Psoas muscle (tissue), 8 donors: ENCODE results near the gene ABCC2. TPM values are rescaled to one million over a fixed set of nuclear protein-coding genes. Genes with fewer than 3 reads are reported as not detected.

Experiments used
- ATAC-seq, 4 donors: fragments of 200-7000 bp; cut with Tn5 transposase; one replicate each; pipeline ENCODE4 v1.9.1; 2020; ENCODE audit warnings: moderate library complexity in 3 of 4, mild to moderate bottlenecking in 2 of 4
- DNase-seq, 2 donors: peaks; one replicate each; pipeline ENCODE4 v3.0.0-alpha.2; 2020
- H3K27ac ChIP-seq: fragments of 200-600 bp; one replicate; pipeline ENCODE4 v1.8.0; 2022
- H3K27me3 ChIP-seq, 3 donors: fragments of 200-600 bp in 1 of 3; one replicate each; pipeline versions ENCODE4 v1.6.1 to v1.8.0; 2013 to 2022; ENCODE audit warnings: low read length in 2 of 3, mild to moderate bottlenecking in 2 of 3, moderate library complexity in 1 of 3; ENCODE audit not compliant: insufficient read depth in 3 of 3
- H3K36me3 ChIP-seq, 2 donors: fragments of 200-600 bp in 1 of 2; one replicate each; pipeline versions ENCODE4 v1.6.1 to v1.8.0; 2013 to 2022; ENCODE audit warnings: low read depth in 1 of 2, mild to moderate bottlenecking in 1 of 2, moderate library complexity in 1 of 2; ENCODE audit not compliant: insufficient read depth in 1 of 2
- H3K4me1 ChIP-seq: fragments of 200-600 bp; one replicate; pipeline ENCODE4 v1.8.0; 2022
- H3K4me3 ChIP-seq: fragments of 200-600 bp; one replicate; pipeline ENCODE4 v1.8.0; 2022; ENCODE audit warnings: mild to moderate bottlenecking
- H3K9me3 ChIP-seq: fragments of 200-600 bp; one replicate; pipeline ENCODE4 v1.8.0; 2022
- WGBS, 3 donors: extraction: QIAGEN DNeasy Blood & Tissue Kit; methylation state at CpG; one replicate each; pipeline versions ENCODE4 v1.1.6 to v1.1.7; 2013; 5-methylcytosine and 5-hydroxymethylcytosine counted together
- intact Hi-C, 2 donors: fragments of 100-400 bp; cut with DNase I; formaldehyde crosslinking; loops; one replicate each; pipeline versions ENCODE4 v1.11.0 to v1.14.2; 2022
- polyA plus RNA-seq, 3 donors: library from polyadenylated mRNA; stranded (reverse); fragments of 200-250 nt; gene quantifications; one replicate each; pipeline ENCODE4 v1.2.3, GENCODE V29; 2013
- total RNA-seq, 4 donors: library from RNA; stranded (reverse); fragmentation: NEBNext Ultra II Directional in 2 of 4; extraction: Animal tissue kit (Norgen Biotek cat#: 25700) in 2 of 4; gene quantifications; one replicate each; pipeline versions ENCODE4 v1.2.1 to v1.2.4, GENCODE V29; 2021 to 2023
- TF ChIP-seq, protein P1 (sequence below): fragments of 200-600 bp; IDR thresholded peaks from one replicate; pipeline ENCODE4 v1.8.0; 2022; ENCODE audit warnings: antibody characterized with exemption
- donor health status: healthy with polysubstance abuse.
- donor health status: DM: no; HTN: no; CAD: no; lungs with moderate emphysema.
- donor health status: Bipolar disorder and iron deficiency.
- donor health status: healthy.
- donor health status: DM: yes; HTN: yes; CAD: no.
- donor health status: DM: no; HTN: no; CAD: no.
- donor health status: DM: no; HTN: no; CAD: no.
- donor health status: DM: yes; HTN: yes; CAD: no.

The ABCC2 gene
- total and polyA plus RNA-seq, 7 donors: 0.23 to 2.3 (median 0.64) TPM

GRCh38 chr10:99815621-99816020 is 33.2 kb downstream of the ABCC2 start:
- Histone ChIP-seq H3K9me3 (no peaks in the 10 kb centered on the region), H3K27ac (no peak overlapping the region), H3K27me3 (no peaks in the 10 kb centered on the region), H3K4me1 (no peaks in the 10 kb centered on the region), H3K4me3 (no peak overlapping the region), H3K36me3 (peaks cover 0 to 36% of the 10 kb centered on the region in 2 donors)
- whole genome bisulfite sequencing, 3 donors: 76 to 92% (median 90%) methylated on average over 2 of the region's 2 CpGs
- no peak for ATAC-seq
- TF ChIP-seq, protein P1, sequence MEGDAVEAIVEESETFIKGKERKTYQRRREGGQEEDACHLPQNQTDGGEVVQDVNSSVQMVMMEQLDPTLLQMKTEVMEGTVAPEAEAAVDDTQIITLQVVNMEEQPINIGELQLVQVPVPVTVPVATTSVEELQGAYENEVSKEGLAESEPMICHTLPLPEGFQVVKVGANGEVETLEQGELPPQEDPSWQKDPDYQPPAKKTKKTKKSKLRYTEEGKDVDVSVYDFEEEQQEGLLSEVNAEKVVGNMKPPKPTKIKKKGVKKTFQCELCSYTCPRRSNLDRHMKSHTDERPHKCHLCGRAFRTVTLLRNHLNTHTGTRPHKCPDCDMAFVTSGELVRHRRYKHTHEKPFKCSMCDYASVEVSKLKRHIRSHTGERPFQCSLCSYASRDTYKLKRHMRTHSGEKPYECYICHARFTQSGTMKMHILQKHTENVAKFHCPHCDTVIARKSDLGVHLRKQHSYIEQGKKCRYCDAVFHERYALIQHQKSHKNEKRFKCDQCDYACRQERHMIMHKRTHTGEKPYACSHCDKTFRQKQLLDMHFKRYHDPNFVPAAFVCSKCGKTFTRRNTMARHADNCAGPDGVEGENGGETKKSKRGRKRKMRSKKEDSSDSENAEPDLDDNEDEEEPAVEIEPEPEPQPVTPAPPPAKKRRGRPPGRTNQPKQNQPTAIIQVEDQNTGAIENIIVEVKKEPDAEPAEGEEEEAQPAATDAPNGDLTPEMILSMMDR: no peak
- DNase-seq: no peak
- intact Hi-C loops: no loop called here

DNA sequence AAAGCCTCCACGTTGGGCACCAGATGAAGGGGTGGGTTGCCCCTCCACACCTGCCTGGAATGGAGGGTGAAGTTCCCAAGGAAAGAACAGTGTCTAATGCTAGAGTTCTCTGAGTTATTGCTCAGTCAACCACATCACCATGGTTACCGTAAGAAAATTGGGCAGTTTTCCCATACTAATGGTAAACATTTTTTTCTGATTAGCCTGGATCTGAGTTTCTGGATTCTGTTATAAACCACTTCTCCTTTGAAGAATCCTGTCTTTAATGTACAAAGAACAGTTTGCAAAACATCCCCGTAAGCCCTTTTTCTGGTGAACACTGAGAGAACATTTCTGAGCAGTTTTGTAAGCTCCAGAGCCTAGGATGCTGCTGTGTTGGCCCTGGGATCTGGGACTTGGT is 45.5 kb downstream of the ABCC2 start:
- H3K4me1 ChIP-seq: no peaks in the 10 kb centered on the region
- H3K9me3 ChIP-seq: no peaks in the 10 kb centered on the region
- intact Hi-C loops: no loop called here
- DNase-seq (no peak), ATAC-seq (no peak)
- WGBS, 3 donors: 92 to 95% (median 94%) methylated on average over 3 of the region's 3 CpGs
- TF ChIP-seq, protein P1: no peak
- H3K4me3 ChIP-seq: no peak overlapping the region
- peaks cover 0 to 35% of the 10 kb centered on the region in 2 donors for H3K36me3 ChIP-seq
- no peak overlapping the region for H3K27ac ChIP-seq
- no peaks in the 10 kb centered on the region for H3K27me3 ChIP-seq

DNA sequence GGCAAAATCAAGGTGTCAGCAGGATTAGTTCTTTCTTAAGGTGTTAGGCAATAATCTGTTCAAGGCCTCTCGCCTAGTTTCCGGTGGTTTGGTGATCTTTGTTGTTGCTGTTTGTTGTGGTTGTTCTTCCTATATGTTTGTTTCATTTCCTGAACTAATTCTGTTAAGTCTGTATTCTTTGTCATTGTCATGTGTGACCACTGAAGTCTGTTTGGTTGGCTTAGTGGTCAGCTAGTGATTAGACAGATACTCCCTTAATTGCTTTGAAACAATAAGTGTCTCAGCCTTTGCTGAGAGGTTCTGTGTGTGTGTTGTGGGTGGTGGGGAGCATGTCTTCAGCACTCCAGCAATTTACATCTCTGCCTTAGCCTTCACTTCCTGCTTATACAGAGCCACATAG is 46.0 kb downstream of the ABCC2 start:
- 89 to 91% (median 90%) methylated on average over 2 of the region's 2 CpGs for WGBS, 3 donors
- intact Hi-C loops: no loop called here

DNA sequence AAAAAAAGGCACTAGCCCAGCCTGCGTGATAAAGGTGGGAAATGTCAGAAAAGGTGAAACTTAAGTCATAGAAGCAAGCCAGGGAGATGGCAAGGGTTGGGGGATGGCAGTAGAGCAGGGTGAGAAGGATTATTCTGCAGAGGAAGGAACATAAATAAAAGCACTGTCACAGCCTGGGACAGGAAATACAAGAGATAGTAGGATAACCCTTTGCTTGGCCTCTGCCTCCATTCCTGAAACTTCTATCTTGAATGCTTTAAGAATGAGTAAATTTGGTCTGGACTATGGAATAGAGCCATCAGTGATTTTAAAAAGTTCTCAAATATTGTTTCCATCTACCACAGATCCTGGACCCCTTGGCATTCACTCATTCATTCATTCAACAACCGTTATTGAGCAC is 50.0 kb downstream of the ABCC2 start:
- H3K4me3 ChIP-seq: no peak overlapping the region
- TF ChIP-seq, protein P1: no peak
- 81 to 92% (median 89%) methylated on average over 2 of the region's 2 CpGs for WGBS, 3 donors
- H3K27ac ChIP-seq: no peak overlapping the region
- intact Hi-C loops: no loop called here
- H3K4me1 ChIP-seq: no peaks in the 10 kb centered on the region
- no peak for DNase-seq
- ATAC-seq: no peak
- no peaks in the 10 kb centered on the region for H3K27me3 ChIP-seq
- H3K36me3 ChIP-seq: peaks cover 0 to 69% of the 10 kb centered on the region in 2 donors
- H3K9me3 ChIP-seq: no peaks in the 10 kb centered on the region

More for the DNA sequence above, 46.0 kb downstream of the ABCC2 start:
- Histone ChIP-seq H3K36me3 (peaks cover 0 to 40% of the 10 kb centered on the region in 2 donors), H3K27ac (no peak overlapping the region), H3K9me3 (no peaks in the 10 kb centered on the region), H3K27me3 (no peaks in the 10 kb centered on the region), H3K4me1 (no peaks in the 10 kb centered on the region), H3K4me3 (no peak overlapping the region)
- no peak for ATAC-seq
- TF ChIP-seq, protein P1: no peak
- DNase-seq: no peak

DNA sequence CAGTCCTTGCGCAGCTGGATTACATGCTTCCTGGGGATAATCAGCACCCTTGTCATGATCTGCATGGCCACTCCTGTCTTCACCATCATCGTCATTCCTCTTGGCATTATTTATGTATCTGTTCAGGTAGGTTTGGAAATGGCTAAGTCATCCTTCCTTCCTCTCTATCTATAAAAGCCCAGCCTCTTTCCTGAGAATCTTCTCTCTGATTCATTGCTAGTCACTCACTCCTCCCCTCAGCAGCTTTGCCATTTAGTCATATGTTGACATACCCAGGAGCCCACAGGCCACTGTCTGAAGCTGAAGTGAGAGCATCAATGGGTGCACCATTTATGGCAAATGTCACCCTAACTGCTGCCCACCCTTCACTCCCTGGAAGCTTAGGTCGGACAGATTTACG is 52.0 kb downstream of the ABCC2 start:
- Histone ChIP-seq H3K27ac (no peak overlapping the region), H3K4me1 (no peaks in the 10 kb centered on the region), H3K4me3 (no peak overlapping the region), H3K27me3 (no peaks in the 10 kb centered on the region), H3K9me3 (no peaks in the 10 kb centered on the region), H3K36me3 (peaks cover 0 to 69% of the 10 kb centered on the region in 2 donors)
- TF ChIP-seq, protein P1: no peak
- intact Hi-C loops: no loop called here
- DNase-seq: no peak
- 86 to 91% (median 87%) methylated on average over 4 of the region's 4 CpGs for WGBS, 3 donors
- no peak for ATAC-seq
